Measurements from ENCODE around the gene TRIM34. TPM values are rescaled to one million over a fixed set of nuclear protein-coding genes. Genes with fewer than 3 reads are reported as not detected.

Gene TRIM34
- total RNA-seq, 1 experiment from 2014 or later: 0.42 TPM

- no peak for ATAC-seq
- ChIA-PET RAD21 (ENCODE audit: low non-redundant PET in 1 of 2, low total read pairs in 2 of 2, uncharacterized antibody in 2 of 2, unreplicated experiment in 2 of 2) (no interaction called here), CTCF (interaction anchor here (1.2 kb wide), 1 partner anchor 120 kb away, joined by 3 read pairs; no protein-coding TSS in a partner anchor), POLR2A (no interaction called here)
- peaks cover 7% of the 10 kb centered on the region; the same call in 1 of the 2 replicates for H3K27me3 ChIP-seq (ENCODE audit: insufficient read depth, low read length)
- H3K36me3 ChIP-seq (ENCODE audit: control insufficient read depth in 1 of 2, insufficient read depth in 2 of 2, low read length in 2 of 2): no peaks in the 10 kb centered on the region
- no peak within 1 kb of the TSS for H3K9ac ChIP-seq (ENCODE audit: low read length)
- H3K9me2 ChIP-seq (ENCODE audit: insufficient read depth): no peaks in the 10 kb centered on the region
- intact Hi-C loops (cut with micrococcal nuclease): loop anchor here (10.0 kb wide), 1 partner anchor 635 kb away; the partner anchor contains the start of gene CAVIN3
- no peaks in the 10 kb centered on the region for H3K9me3 ChIP-seq (ENCODE audit: control insufficient read depth in 1 of 2, insufficient read depth in 1 of 2, low read depth in 1 of 2, low read length in 2 of 2)
- H3K4me1 ChIP-seq (ENCODE audit: control insufficient read depth in 1 of 2, insufficient read depth in 2 of 2, low read length in 2 of 2): peaks cover 4 to 6% of the 10 kb centered on the region in 2 experiments; a peak in 2 of 4 replicates
- H2AFZ ChIP-seq (ENCODE audit: low read depth, low read length, poor library complexity, severe bottlenecking): peak within 1 kb of the TSS; percentile 7
- no TSS peak for BruUV-seq (replicated peaks)
- H3K4me3 ChIP-seq (replicated peaks in 1 of 2; ENCODE audit: low read depth in 1 of 2, low read length in 2 of 2): no peak within 1 kb of the TSS
- no peak within 1 kb of the TSS for H3K4me2 ChIP-seq (ENCODE audit: low read length)
- no peak within 1 kb of the TSS for H3K27ac ChIP-seq (ENCODE audit: low read depth, low read length)
- H4K20me1 ChIP-seq (ENCODE audit: insufficient read depth): no peaks in the 10 kb centered on the region
- H3K79me2 ChIP-seq (ENCODE audit: insufficient read depth, low read length): no peaks in the 10 kb centered on the region
- TF ChIP-seq EGR1 (IDR thresholded peaks at IDR 0.05; ENCODE audit: low read depth): no peak
- TF ChIP-seq EZH2phosphoT487 (IDR thresholded peaks at IDR 0.05; ENCODE audit: borderline replicate concordance): no peak
- no peak for TF ChIP-seq ZBTB33 (IDR thresholded peaks at IDR 0.05; ENCODE audit: extremely low read depth, insufficient replicate concordance, low read length)
- DNase-seq (ENCODE audit: low read depth, low spot score): no peak
Observed at GRCh38 chr11:5689551-5689983, 64.8 kb downstream of the TRIM34 start, which contains the start of gene TRIM22. TSS of gene TRIM22 (plus strand) at chr11:5689790. CDS start at chr11:5696233, 6,443 bp downstream.

GRCh38 chr11:5690216-5690615 lies 65.4 kb downstream of the TRIM34 start:
- H3K4me2 ChIP-seq (ENCODE audit: low read length): no peak overlapping the region
- RAD21 ChIA-PET (ENCODE audit: low non-redundant PET in 1 of 2, low total read pairs in 2 of 2, uncharacterized antibody in 2 of 2, unreplicated experiment in 2 of 2): no interaction called here
- no peaks in the 10 kb centered on the region for H3K9me3 ChIP-seq (ENCODE audit: control insufficient read depth in 1 of 2, insufficient read depth in 1 of 2, low read depth in 1 of 2, low read length in 2 of 2)
- no TSS peak for BruUV-seq (replicated peaks)
- H3K27me3 ChIP-seq (ENCODE audit: insufficient read depth, low read length): peaks cover 13% of the 10 kb centered on the region
- H3K27ac ChIP-seq (ENCODE audit: low read depth, low read length): no peak overlapping the region
- intact Hi-C loops (cut with micrococcal nuclease): no loop called here
- ATAC-seq (no peak), DNase-seq (ENCODE audit: low read depth, low spot score) (no peak)
- H3K79me2 ChIP-seq (ENCODE audit: insufficient read depth, low read length): no peaks in the 10 kb centered on the region
- H3K9me2 ChIP-seq (ENCODE audit: insufficient read depth): no peaks in the 10 kb centered on the region
- H2AFZ ChIP-seq (ENCODE audit: low read depth, low read length, poor library complexity, severe bottlenecking): peak overlapping the region; percentile 7
- H3K4me3 ChIP-seq (replicated peaks in 1 of 2; ENCODE audit: low read depth in 1 of 2, low read length in 2 of 2): no peak overlapping the region
- no peaks in the 10 kb centered on the region for H3K36me3 ChIP-seq (ENCODE audit: control insufficient read depth in 1 of 2, insufficient read depth in 2 of 2, low read length in 2 of 2)
- H3K4me1 ChIP-seq (ENCODE audit: control insufficient read depth in 1 of 2, insufficient read depth in 2 of 2, low read length in 2 of 2): peaks cover 2 to 3% of the 10 kb centered on the region in 2 experiments; a peak in 2 of 4 replicates
- POLR2A ChIA-PET: no interaction called here
- TF ChIP-seq SRF (IDR thresholded peaks at IDR 0.05; ENCODE audit: low read depth) (no peak), ZFX (IDR thresholded peaks at IDR 0.05) (no peak), ELF1 (IDR thresholded peaks at IDR 0.05; ENCODE audit: borderline replicate concordance, low read depth) (no peak), CBX3 (IDR thresholded peaks at IDR 0.05; ENCODE audit: low read depth) (no peak), CTCF (IDR thresholded peaks at IDR 0.05 in 2 of 3, conservative IDR thresholded peaks at IDR 0.05 in 1 of 3; ENCODE audit: borderline replicate concordance in 1 of 3, insufficient read depth in 1 of 3, low read depth in 2 of 3, low read length in 2 of 3) (no peak), YY1 (IDR thresholded peaks at IDR 0.05; ENCODE audit: extremely low read depth, insufficient replicate concordance, low read depth, low read length) (no peak), EGR1 (IDR thresholded peaks at IDR 0.05; ENCODE audit: low read depth) (no peak), POLR2A (IDR thresholded peaks at IDR 0.05; ENCODE audit: borderline replicate concordance, extremely low read depth, insufficient read depth, insufficient read length) (no peak), ZBTB33 (IDR thresholded peaks at IDR 0.05; ENCODE audit: extremely low read depth, insufficient replicate concordance, low read length) (no peak), FOSL1 (IDR thresholded peaks at IDR 0.05; ENCODE audit: low read depth) (no peak)
- CTCF ChIA-PET: interaction anchor here (1.2 kb wide), 1 partner anchor 119 kb away, joined by 3 read pairs; no protein-coding TSS in a partner anchor
- no peak overlapping the region for H3K9ac ChIP-seq (ENCODE audit: low read length)
- H4K20me1 ChIP-seq (ENCODE audit: insufficient read depth): no peaks in the 10 kb centered on the region

Data from HCT116 (cell line).